Measurements from ENCODE around the gene DPP6.

DPP6 gene

GRCh38 chr7:154865984-154866685 lies 813.9 kb downstream of the DPP6 start:
- ChIA-PET POLR2A (no interaction called here), CTCF (interaction anchor here (1.2 kb wide), 1 partner anchor 9 kb away, joined by 4 read pairs; no protein-coding TSS in a partner anchor)
- TF ChIP-seq HDGF (IDR thresholded peaks at IDR 0.05; ENCODE audit: borderline replicate concordance) (no peak), LEF1 (IDR thresholded peaks at IDR 0.05; ENCODE audit: borderline replicate concordance) (no peak), FOXK2 (IDR thresholded peaks at IDR 0.05) (no peak), TARDBP (IDR thresholded peaks at IDR 0.05) (no peak), PKNOX1 (IDR thresholded peaks at IDR 0.05) (no peak), FOXA1 (IDR thresholded peaks at IDR 0.05) (no peak), ARNT (IDR thresholded peaks at IDR 0.05) (no peak), SP1 (IDR thresholded peaks at IDR 0.05) (no peak), SUZ12 (IDR thresholded peaks at IDR 0.05) (no peak), L3MBTL2 (conservative IDR thresholded peaks at IDR 0.05) (no peak), FOXM1 (IDR thresholded peaks at IDR 0.05; ENCODE audit: borderline replicate concordance) (no peak), CTBP1 (IDR thresholded peaks at IDR 0.05; ENCODE audit: borderline replicate concordance) (no peak), NFRKB (IDR thresholded peaks at IDR 0.05) (no peak), ZNF384 (IDR thresholded peaks at IDR 0.05) (no peak), ELF4 (IDR thresholded peaks at IDR 0.05) (no peak), BHLHE40 (IDR thresholded peaks at IDR 0.05; ENCODE audit: borderline replicate concordance) (no peak)
- DNase-seq (ENCODE audit: extremely low spot score) = no peak

DNA sequence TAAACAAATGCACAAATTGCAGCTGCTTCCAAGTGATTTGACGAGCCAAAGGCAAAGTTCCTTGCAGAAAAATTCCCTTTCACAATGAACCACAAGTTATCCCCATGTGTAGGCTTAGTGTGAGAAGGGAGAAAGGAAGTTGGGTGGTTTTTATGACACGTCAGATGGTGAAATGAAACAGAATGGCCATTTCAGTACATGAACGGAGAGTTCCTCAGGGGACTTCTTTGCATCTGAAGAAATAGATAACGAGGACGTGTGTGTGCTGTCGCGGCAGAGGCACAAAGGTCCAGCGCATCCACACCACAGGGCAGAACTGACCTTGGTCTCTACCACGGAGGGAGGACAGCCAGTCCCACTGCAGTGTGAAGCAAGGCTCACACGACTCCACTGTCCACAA lies 814.9 kb downstream of the DPP6 start:
- CTCF ChIA-PET = interaction anchor here (1.0 kb wide), 1 partner anchor 61 kb away, joined by 3 read pairs; no protein-coding TSS in a partner anchor
- no peak for DNase-seq (ENCODE audit: extremely low spot score)

DNA sequence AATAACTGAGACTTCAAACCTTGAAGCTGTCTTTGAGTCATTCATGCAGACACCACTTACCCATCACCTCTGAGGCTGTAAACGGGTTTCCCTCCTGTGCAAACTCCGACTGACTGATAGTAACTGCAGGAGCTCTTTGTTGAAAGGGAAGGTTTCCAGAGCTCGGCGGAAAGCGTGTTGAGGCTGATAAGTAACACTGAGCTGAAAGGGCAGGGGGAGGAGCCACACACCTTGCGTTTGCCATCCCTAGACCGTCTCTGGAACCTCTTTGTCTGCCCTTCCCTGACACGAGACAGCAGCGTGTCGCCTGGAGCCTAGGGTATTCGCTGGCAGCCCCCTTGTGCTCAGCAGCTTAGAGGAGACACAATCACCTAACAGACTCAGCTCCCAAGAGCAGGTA lies 816.7 kb downstream of the DPP6 start:
- TF ChIP-seq FOXM1 (IDR thresholded peaks at IDR 0.05; ENCODE audit: borderline replicate concordance) (no peak), ARNT (IDR thresholded peaks at IDR 0.05) (no peak), L3MBTL2 (conservative IDR thresholded peaks at IDR 0.05) (no peak), BHLHE40 (IDR thresholded peaks at IDR 0.05; ENCODE audit: borderline replicate concordance) (no peak), HDGF (IDR thresholded peaks at IDR 0.05; ENCODE audit: borderline replicate concordance) (no peak), CTBP1 (IDR thresholded peaks at IDR 0.05; ENCODE audit: borderline replicate concordance) (no peak), ELF4 (IDR thresholded peaks at IDR 0.05) (no peak), ZNF384 (IDR thresholded peaks at IDR 0.05) (no peak), LEF1 (IDR thresholded peaks at IDR 0.05; ENCODE audit: borderline replicate concordance) (no peak), FOXK2 (IDR thresholded peaks at IDR 0.05) (no peak), TARDBP (IDR thresholded peaks at IDR 0.05) (no peak), SUZ12 (IDR thresholded peaks at IDR 0.05) (no peak), FOXA1 (IDR thresholded peaks at IDR 0.05) (no peak), SP1 (IDR thresholded peaks at IDR 0.05) (no peak), NFRKB (IDR thresholded peaks at IDR 0.05) (no peak), PKNOX1 (IDR thresholded peaks at IDR 0.05) (no peak)
- CTCF ChIA-PET = no interaction called here
- DNase-seq (ENCODE audit: extremely low spot score) = no peak
- POLR2A ChIA-PET = no interaction called here

More for the DNA sequence above, 814.9 kb downstream of the DPP6 start:
- POLR2A ChIA-PET = no interaction called here
- TF ChIP-seq FOXM1 (IDR thresholded peaks at IDR 0.05; ENCODE audit: borderline replicate concordance) = no peak
- TF ChIP-seq SP1 (IDR thresholded peaks at IDR 0.05) = no peak
- TF ChIP-seq ZNF384 (IDR thresholded peaks at IDR 0.05) = no peak
- TF ChIP-seq CTBP1 (IDR thresholded peaks at IDR 0.05; ENCODE audit: borderline replicate concordance) = no peak
- no peak for TF ChIP-seq ARNT (IDR thresholded peaks at IDR 0.05)
- no peak for TF ChIP-seq FOXA1 (IDR thresholded peaks at IDR 0.05)

DNA sequence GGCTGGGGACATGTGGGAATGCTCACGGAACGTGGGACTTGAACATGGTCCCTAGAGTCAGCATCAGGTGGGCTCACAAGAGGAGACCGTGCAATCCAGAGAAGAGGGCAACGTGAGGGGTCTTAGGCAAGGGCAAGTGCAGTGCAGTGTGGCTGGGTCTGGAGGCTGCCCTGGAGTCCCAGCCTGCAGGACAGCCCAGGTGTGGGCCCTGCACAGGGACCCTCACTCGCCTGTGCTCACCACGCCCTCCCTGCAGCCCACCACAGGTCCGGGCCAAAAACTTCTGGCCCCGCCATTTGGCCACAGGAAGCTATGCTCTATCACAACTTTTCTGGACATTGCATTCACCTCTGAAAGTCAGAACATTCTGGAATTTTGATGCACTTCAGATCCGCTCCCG lies 817.2 kb downstream of the DPP6 start:
- DNase-seq (ENCODE audit: extremely low spot score) = no peak
- TF ChIP-seq L3MBTL2 (conservative IDR thresholded peaks at IDR 0.05) (no peak), SUZ12 (IDR thresholded peaks at IDR 0.05) (no peak), NFRKB (IDR thresholded peaks at IDR 0.05) (no peak), ZNF384 (IDR thresholded peaks at IDR 0.05) (no peak), ARNT (IDR thresholded peaks at IDR 0.05) (no peak), FOXM1 (IDR thresholded peaks at IDR 0.05; ENCODE audit: borderline replicate concordance) (no peak)
- ChIA-PET CTCF (no interaction called here), POLR2A (no interaction called here)

- ChIA-PET POLR2A (no interaction called here), CTCF (no interaction called here)
- TF ChIP-seq PKNOX1 (IDR thresholded peaks at IDR 0.05) (no peak), HDGF (IDR thresholded peaks at IDR 0.05; ENCODE audit: borderline replicate concordance) (no peak), FOXK2 (IDR thresholded peaks at IDR 0.05) (no peak), ARNT (IDR thresholded peaks at IDR 0.05) (no peak), TARDBP (IDR thresholded peaks at IDR 0.05) (no peak), SUZ12 (IDR thresholded peaks at IDR 0.05) (no peak), ELF4 (IDR thresholded peaks at IDR 0.05) (no peak), FOXM1 (IDR thresholded peaks at IDR 0.05; ENCODE audit: borderline replicate concordance) (no peak), SP1 (IDR thresholded peaks at IDR 0.05) (no peak), FOXA1 (IDR thresholded peaks at IDR 0.05) (no peak), L3MBTL2 (conservative IDR thresholded peaks at IDR 0.05) (no peak), NFRKB (IDR thresholded peaks at IDR 0.05) (no peak), CTBP1 (IDR thresholded peaks at IDR 0.05; ENCODE audit: borderline replicate concordance) (no peak), ZNF384 (IDR thresholded peaks at IDR 0.05) (no peak), LEF1 (IDR thresholded peaks at IDR 0.05; ENCODE audit: borderline replicate concordance) (no peak), BHLHE40 (IDR thresholded peaks at IDR 0.05; ENCODE audit: borderline replicate concordance) (no peak)
- DNase-seq (ENCODE audit: extremely low spot score) = no peak
These were observed 819.3 kb downstream of the DPP6 start for GRCh38 chr7:154871507-154871906.

Measured in HEK293T (cell line).